GM19025 (cell line): Measurements from ENCODE around the gene EMILIN1.
A peak's percentile ranks its signal among the peaks of the same experiment; 100 is the strongest.
"Not testable (repeated sequence)": the region's sequence is repeated elsewhere in the genome, so short reads cannot be mapped to it uniquely, and the experiment has no call there.

Experiments used
- ATAC-seq: cut with Tn5 transposase; IDR thresholded peaks from one replicate; pipeline ENCODE4 v1.9.1; 2021; ENCODE audit warnings: mild to moderate bottlenecking, low read depth, moderate library complexity; ENCODE audit not compliant: unreplicated experiment

The EMILIN1 gene

GRCh38 chr2:27053321-27053720 lies 25.1 kb upstream of the EMILIN1 start:
- ATAC-seq: no peak

GRCh38 chr2:27053776-27054175 lies 24.6 kb upstream of the EMILIN1 start:
- no peak for ATAC-seq

GRCh38 chr2:27054721-27055120 lies 23.7 kb upstream of the EMILIN1 start:
- no peak for ATAC-seq

- ATAC-seq: no peak
These were observed 21.2 kb upstream of the EMILIN1 start for GRCh38 chr2:27057184-27057583.

GRCh38 chr2:27058210-27058609 lies 20.2 kb upstream of the EMILIN1 start:
- no peak for ATAC-seq

- ATAC-seq: no peak
These were observed 19.1 kb upstream of the EMILIN1 start for GRCh38 chr2:27059141-27059820.

GRCh38 chr2:27060323-27060722 lies 18.1 kb upstream of the EMILIN1 start:
- no peak for ATAC-seq

GRCh38 chr2:27065128-27065527 lies 13.3 kb upstream of the EMILIN1 start:
- ATAC-seq: no peak

- ATAC-seq: no peak
These were observed 11.0 kb upstream of the EMILIN1 start for GRCh38 chr2:27067385-27067784.

GRCh38 chr2:27069436-27069835 lies 9.0 kb upstream of the EMILIN1 start:
- ATAC-seq: no peak

- ATAC-seq: no peak
These were observed 8.3 kb upstream of the EMILIN1 start for GRCh38 chr2:27069961-27070618.

- ATAC-seq: no peak
These were observed 7.7 kb upstream of the EMILIN1 start for GRCh38 chr2:27070653-27071276.

GRCh38 chr2:27071277-27071989 lies 7.0 kb upstream of the EMILIN1 start, which contains the start of gene OST4:
OST4 (minus strand) TSS chr2:27071654.
- ATAC-seq: peak; percentile 88

- ATAC-seq: no peak
These were observed 6.2 kb upstream of the EMILIN1 start for GRCh38 chr2:27071990-27072830.

GRCh38 chr2:27072920-27073319 lies 5.5 kb upstream of the EMILIN1 start:
- no peak for ATAC-seq

- ATAC-seq: no peak
These were observed 4.6 kb upstream of the EMILIN1 start for GRCh38 chr2:27073782-27074181.

- no peak for ATAC-seq
These were observed 3.5 kb upstream of the EMILIN1 start for GRCh38 chr2:27074738-27075565.

GRCh38 chr2:27075566-27075871 lies 2.9 kb upstream of the EMILIN1 start:
- ATAC-seq: not testable (repeated sequence)

- ATAC-seq: no peak
These were observed 2.1 kb upstream of the EMILIN1 start for GRCh38 chr2:27076323-27076722.

- no peak for ATAC-seq
These were observed 1.2 kb upstream of the EMILIN1 start for GRCh38 chr2:27077231-27077630.
